Epithelial cell of proximal tubule (primary cell): ENCODE results near the gene EPB42. TPM values are rescaled to one million over a fixed set of nuclear protein-coding genes. Genes with fewer than 3 reads are reported as not detected.

Source experiments
- DNase-seq: peaks from one replicate; pipeline ENCODE4 v3.0.0-alpha.2; 2011; ENCODE audit warnings: low read depth
- H3K4me3 ChIP-seq: 2 replicates; pipeline ENCODE4 v1.5.1; 2011; ENCODE audit warnings: low read depth, mild to moderate bottlenecking, low read length
- CTCF ChIP-seq: conservative IDR thresholded peaks from 2 replicates; pipeline ENCODE4 v1.5.1; 2012; ENCODE audit warnings: low read depth, mild to moderate bottlenecking, low read length
- total RNA-seq: library from RNA; depleted of rRNA; stranded (reverse); fragments of >200 nt; gene quantifications from 2 replicates; pipeline ENCODE4 v1.2.3, GENCODE V29; 2015

The EPB42 gene
- total RNA-seq: not detected in 2 replicates

- no peak for DNase-seq
- no peak for TF ChIP-seq CTCF
- H3K4me3 ChIP-seq: no peak within 1 kb of the TSS
Measured at GRCh38 chr15:43220991-43221403, at the start of gene EPB42. EPB42 (minus strand) TSS chr15:43221018; CDS start chr15:43220825, 193 bp downstream.

DNA sequence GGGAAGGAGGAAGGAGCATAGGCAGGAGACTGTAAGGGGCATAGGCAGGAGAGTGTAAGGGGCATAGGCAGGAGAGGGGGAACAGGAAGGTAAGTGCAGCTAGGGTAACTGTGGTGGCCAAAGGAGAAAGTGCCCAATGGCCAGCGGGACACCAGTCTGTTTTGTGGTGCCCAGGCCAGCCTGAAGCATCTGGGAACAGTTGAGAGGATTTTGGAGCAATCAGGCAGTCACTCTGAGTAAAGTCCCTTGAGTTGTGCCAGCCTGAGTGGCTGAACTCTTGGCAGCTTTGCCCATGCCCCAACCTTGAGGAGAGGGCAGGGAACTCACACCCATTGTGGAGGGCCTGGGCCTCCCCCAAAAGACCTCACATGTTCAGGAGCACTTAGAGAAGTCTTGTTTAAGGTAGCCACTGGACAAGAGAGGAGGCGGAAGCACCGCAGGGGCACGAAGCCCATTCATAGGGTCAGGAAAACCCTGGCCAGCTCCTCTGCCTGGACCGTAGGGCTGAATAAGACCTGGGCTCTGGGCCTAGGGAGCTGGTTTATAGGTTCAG lies 49.4 kb upstream of the EPB42 start:
- no peak overlapping the region for H3K4me3 ChIP-seq
- TF ChIP-seq CTCF: no peak
- no peak for DNase-seq

DNA sequence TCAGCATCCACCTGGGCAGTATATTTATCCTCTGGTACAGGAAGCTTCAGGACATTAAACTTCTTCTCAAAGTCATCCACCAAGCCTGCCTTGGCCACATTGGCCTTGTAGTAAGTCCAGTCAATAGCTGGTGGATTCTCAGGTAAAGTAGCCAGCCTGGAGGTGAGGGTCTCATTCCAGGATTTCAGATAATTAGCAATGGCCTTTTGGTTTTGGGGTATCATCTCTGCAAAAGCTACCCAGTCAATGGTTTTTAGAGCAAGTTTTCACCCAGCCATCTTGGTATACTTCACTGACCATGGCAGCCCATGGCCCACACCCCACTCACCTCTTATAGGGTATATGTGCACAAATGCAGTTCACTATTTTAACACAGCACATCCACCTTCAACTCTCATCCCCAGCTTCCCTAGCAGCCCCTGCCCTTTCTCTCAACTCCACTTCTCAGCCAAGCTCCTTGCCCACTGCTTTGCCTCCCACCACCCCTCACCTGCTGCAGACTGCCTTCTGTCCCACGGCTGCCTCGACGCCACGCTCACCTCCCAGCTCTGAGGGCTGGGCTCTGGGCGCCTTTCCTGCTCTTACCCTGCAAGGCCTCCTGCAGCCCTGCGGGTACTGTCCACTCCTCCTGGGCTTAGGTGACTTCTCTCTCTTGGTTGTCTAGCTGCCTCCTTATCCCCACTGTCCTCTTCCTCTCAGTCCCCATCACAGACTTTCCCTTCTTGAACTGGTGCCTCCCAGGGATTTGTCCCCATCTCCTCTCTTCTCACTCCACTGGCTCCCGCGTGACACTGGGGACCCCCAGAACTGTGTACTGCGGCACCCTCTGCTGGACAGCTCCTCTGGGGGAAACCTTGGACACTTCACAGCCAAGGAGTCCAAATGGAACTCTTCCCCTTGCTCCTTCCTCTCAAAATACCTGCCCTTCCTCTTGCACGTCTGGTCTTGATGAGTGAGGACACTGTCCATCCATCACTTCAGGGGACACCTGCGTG lies 47.6 kb upstream of the EPB42 start:
- peak; percentile 42 for TF ChIP-seq CTCF
- no peak overlapping the region for H3K4me3 ChIP-seq
- no peak for DNase-seq

DNA sequence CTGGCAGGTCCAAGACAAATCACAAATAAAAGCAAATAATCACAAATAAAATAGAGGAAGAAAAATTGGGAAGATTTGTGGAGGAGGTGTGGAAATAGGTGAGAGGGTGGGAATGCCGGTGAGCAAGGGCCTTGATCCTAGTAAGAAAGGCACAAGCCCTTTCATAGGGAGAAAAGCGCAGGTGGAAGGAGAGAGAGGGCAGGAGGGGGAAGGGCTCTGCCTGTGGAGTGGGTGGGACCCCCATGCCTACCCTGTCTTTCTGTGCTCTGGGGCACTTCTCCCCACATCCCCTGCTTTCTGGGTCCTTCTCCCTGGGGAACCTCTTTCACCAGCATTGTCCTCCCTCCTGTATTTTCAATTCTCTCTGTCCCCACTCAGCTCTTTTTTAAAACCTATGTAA lies 46.6 kb upstream of the EPB42 start:
- no peak overlapping the region for H3K4me3 ChIP-seq
- DNase-seq: no peak
- no peak for TF ChIP-seq CTCF

DNA sequence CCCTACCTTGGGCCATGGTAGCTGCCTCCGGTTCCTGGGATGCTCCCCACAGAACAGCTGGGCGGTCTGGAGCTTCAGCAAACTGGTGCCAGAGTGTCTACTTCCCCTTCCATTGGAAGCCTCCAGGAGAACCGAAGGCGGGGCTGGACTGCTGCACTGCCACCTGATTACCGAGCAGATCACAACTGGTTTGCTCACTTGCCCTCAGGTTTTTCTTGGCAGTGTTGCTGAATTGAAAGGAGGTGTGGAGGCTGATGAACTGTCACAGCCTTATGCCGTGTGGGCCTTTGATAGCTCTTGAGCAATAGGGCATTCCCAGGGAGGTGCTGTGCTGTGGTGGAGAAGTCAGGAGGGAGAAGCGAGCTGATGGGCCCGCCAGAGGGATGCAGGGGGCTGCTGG lies 46.0 kb upstream of the EPB42 start, which contains the start of gene TGM5:
TGM5 (minus strand) TSS at position 95 of the 400 bp plus-strand sequence; CDS start at position 16, 79 bp downstream.
- DNase-seq: no peak
- H3K4me3 ChIP-seq: no peak within 1 kb of the TSS
- no peak for TF ChIP-seq CTCF

GRCh38 chr15:43266386-43266785 lies 45.6 kb upstream of the EPB42 start:
- no peak for DNase-seq
- no peak overlapping the region for H3K4me3 ChIP-seq

More at GRCh38 chr15:43266386-43266785, 45.6 kb upstream of the EPB42 start:
- no peak for TF ChIP-seq CTCF
